Measurements from ENCODE around the gene NFKBIZ.
"Not testable (repeated sequence)": the region's sequence is repeated elsewhere in the genome, so short reads cannot be mapped to it uniquely, and the experiment has no call there.

NFKBIZ gene

DNA sequence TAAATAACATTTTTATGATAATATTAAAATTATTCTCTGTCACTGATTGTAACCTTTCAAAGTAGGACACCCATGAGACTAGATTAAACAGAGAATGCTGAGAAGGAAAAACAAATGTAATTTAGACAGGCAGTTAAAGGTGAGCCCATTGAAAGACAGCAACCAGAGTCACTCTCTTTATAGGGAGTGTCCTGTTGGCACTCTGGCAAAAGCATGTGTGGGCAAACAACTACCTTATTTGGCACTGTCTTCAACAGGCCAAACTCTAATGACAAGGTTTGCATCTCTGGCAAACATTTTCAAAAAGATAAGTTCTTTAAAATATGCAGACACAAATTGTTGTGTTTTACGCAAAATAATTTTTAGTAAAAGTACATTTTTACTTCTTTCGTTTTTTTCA is 29.8 kb downstream of the NFKBIZ start:
- DNase-seq = no peak

DNA sequence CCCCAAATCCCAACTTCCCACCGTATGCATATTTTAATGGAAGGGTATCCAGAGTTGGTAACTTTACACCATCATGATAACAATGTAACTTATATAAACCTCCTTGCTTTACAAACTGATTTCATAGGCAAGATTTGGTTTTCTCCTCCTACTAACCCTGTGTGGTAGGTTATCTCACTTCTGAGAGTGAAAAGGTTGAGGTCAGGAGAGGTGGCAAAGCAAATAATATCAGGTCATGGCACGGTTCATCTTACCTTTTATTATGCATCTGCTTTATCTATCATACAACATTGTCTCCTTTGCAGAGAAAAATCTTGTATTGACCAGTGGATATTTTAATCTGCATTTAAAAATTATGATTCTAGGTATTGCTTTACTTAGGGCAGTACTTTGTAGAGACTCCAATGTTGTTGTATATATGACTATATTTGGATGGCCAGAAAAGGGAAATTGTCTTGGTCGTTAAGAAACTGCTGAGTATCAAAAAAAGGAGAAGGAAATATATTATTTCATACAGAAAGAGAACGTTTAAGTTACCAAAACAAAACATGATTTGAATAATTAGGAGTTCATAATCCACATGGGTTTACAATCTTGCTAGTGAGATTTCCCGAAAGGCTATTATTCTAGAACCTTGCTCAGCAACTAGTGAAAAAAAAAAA is 30.4 kb downstream of the NFKBIZ start:
- DNase-seq = no peak

DNA sequence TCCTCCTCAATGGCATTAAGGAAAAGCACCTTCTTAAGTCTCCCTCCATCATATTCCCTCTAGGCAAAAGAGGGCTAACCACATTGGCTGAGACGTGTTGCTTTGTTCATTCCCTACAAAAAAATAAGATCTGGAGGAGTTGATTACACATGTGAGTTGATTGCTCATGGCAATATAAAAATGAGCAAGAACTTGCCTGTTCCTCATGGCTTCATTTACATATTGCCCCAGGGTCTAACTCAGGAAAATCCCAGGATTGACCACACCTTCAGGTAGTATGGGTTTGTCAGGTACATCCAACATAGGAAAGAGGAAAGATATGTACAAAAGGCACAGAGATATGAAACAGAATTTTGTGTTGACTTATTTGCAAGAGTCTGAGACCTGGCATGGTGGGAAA is 35.5 kb downstream of the NFKBIZ start:
- no peak for DNase-seq

DNA sequence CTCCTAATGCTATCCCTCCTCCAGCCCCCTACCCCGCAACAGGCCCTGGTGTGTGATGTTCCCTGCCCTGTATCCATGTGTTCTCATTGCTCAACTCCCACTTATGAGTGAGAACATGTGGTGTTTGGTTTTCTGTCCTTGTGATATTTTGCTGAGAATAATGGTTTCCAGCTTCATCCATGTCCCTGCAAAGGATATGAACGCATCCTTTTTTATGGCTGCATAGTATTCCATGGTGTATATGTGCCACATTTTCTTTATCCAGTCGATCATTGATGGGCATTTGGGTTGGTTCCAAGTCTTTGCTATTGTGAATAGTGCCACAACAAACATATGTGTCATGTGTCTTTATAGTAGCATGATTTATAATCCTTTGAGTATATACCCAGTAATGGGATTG is 36.3 kb downstream of the NFKBIZ start:
- DNase-seq = not testable (repeated sequence)

DNA sequence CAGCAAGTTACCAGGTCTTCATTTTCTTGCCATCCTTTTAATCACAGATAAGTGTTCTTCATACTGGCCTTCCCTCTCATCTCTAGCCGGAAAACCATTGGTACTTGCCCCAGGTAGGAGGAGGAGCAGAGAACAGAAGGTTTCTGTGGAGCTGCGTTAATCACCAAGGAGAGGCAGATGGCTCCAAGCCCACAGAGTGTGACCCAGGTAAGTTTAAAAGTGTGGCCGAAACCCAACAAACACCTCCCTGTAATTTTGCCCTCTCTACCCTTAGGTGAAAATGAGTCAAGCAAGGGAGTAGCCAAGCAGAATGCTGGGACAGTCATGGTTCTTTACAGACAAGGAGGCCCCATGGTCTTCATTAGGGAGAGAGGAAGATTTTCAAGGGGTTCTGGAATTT is 37.3 kb downstream of the NFKBIZ start:
- no peak for DNase-seq

DNA sequence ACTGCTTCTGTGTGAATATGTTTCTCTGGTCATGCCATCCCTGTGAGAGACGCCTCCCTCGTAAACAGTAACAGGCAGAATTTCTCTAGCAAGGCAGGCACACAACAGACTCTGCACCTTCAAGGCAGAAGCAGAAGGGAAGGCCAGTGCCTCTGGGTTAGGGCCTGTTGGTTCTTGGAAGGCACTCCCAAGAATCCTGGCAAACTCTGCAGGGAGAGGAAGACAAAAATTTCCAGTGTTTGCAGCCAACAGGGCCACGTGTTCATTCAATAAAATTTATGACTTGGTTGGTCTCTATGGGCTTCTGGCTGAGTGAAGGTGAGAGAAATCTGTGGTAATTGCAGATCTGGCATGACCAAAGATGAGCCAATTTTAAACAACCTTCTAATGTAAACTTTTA is 39.3 kb downstream of the NFKBIZ start:
- no peak for DNase-seq

DNA sequence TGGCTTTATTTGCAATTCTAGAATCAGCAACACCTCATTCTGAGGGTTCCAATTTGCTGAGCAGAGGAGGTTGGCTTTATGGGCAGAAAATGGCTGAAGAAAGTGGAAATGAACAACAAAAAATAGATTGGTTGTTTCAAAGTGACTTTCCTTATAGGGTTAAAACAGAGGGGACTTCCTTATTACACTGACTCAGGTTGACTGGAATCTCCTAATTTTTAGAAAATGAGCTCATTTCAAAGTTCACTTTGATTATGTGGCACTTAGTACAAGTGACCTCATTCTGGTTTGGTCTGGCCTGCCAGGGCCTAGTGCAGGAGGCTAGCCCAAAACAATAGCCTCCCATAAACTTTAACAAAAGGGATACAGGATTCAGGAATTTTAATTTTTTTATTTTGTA is 41.4 kb downstream of the NFKBIZ start:
- DNase-seq = no peak

DNA sequence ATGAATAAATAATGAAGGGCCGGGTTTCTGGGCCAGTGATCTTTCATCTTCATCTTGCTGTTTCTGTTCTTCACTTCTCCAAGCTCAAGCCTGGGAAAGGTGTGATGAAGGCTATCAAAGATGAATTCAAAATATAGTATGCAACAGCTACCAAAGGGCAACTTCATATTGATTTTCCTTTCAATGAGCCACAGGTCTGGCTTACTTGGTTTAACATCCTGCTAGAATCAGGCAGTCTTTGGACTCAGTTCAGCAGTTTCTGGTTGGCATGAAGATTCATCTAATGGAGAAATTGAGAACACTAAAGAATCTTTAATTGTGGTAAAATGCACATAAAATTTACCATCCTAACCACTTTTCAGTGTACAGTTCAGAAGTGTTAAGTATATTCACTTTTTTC is 43.3 kb downstream of the NFKBIZ start:
- no peak for DNase-seq

DNA sequence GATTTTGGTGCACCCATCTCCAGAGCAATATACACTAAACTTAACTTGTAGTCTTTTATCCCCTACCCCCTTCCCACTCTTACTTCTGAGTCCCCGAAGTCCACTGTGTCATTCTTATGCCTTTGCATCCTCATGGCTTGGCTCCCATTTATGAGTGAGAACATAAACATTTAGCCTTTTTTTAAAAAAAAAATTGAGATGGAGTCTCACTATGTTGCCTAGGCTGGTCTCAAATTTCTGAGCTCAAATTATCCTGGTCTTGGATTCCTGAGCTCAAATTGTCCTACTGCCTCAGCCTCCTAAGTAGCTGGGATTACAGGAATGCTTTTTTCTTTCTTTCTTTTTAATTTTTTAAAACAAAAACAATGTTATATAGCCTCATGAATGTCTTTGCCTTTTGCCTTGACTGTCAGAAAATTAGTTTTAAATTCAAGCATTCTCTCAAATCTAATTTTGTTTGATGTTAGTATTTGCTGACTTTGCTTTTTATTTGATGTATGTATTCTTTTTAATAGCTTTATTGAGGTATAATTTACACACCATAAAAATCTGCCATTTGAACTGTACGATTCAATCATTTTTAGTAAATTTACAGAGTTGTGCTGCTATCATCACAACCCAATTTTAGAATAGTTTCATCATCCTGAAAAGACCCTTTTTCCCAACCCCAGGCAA is 46.9 kb downstream of the NFKBIZ start:
- no peak for DNase-seq

DNA sequence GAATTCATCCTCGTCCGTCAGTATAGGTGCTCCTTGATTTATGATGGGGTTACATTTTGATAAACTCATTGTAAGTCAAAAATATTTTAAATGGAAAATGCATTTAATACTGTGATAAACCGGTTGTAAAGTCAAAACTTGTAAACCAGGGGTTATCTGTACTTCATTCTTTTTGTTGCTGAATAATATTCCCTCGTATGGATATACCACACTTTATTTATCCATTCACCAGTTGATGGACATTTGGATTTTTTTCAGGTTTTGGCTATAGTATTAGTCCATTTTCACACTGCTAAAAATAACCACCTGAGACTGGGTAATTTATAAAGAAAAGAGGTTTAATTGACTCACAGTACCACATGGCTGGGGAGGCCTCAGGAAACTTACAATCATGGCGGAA is 47.7 kb downstream of the NFKBIZ start:
- DNase-seq = no peak

DNA sequence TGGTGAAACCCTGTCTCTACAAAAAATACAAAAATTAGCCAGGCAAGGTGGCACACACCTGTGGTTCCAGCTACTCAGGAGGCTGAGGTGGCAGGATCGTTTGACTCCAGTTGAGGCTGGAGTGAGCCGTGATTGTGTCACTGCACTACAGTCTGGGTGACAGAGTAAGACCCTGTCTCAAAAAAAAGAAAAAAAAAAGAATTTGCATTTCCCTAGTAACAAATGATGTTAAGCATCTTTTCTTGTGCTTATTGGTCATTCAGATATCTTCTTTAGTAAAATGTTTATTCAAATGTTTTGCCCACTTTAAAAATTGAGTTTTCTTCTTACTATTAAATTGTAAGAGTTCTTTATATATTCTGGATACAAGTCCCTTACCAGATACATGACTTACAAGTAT is 48.7 kb downstream of the NFKBIZ start:
- no peak for DNase-seq

DNA sequence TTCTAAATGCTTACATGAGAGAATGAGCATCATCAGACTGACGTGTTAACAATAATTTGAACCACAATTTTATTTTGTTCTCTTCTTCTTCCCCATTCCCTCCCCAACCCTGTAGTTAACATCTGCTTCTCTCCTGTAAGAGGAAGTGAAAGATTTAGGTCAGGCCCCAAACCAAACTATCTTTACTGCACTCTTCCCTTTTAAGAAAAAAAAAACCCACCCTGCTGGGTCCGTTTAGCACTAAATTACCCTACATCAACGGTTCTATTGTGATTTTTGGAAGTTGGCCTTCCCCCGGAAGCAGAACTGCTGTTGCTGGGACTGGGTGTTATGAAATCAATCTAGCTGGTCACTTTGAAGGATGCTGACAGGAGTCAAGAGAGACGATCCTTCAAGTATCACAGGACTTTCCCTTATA is 49.4 kb downstream of the NFKBIZ start:
- DNase-seq = no peak

DNA sequence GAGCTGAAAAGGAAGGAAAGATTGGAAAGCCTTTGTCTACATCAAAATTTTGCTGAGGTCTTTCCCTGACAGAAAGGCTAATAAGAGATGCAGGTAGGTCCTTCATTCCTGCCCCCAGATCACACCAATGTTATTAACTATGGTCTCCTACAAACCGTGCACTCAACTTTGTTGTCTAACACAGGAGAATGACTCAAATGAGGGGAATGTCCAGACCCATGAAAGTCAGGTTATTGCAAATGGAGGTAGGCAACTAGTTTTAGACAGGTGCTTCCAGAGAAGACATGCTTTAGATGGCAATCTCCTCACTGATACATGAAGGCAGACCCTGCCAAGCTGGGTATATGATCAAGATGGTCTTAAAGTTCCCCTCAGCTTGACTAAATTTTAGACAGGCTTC is 51.0 kb downstream of the NFKBIZ start:
- DNase-seq = no peak

DNA sequence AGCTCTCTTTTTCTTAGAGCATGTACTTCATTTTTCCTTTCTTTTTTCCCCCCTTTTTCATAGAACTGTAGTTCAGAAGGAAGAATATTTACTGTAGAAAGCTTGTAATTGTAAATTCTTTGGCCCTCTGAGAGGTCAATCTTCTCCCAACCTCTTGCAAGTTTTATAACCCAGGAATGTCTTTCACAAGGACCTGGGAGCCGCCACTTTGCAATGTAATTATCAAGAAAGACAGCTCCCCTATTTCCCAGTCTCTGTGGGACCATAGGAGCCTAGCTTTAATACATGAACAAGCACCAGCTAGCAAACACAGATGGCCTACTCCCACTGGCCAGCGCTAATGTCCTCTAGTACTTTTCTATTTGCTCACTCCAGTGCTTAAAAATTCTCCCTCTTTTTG is 51.4 kb downstream of the NFKBIZ start:
- DNase-seq = no peak

DNA sequence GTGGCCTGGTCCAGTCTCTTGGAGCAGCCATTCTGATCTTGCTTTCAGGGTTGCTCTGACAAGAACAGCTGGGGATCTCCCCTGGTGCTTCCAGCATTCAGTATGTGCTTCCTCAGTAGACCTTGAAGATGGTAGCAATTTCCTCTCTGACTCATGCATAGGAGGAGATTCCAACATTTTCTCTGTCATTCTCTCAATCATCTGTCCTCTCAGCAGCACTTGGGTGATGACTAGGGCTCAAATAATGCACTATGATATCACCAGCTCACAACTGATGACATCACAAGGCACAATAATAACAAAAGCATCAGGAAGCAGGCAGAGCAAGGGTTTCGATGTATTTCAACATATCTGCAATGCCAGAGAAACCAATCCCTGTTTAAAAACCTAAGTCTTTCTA is 52.7 kb downstream of the NFKBIZ start:
- no peak for DNase-seq

DNA sequence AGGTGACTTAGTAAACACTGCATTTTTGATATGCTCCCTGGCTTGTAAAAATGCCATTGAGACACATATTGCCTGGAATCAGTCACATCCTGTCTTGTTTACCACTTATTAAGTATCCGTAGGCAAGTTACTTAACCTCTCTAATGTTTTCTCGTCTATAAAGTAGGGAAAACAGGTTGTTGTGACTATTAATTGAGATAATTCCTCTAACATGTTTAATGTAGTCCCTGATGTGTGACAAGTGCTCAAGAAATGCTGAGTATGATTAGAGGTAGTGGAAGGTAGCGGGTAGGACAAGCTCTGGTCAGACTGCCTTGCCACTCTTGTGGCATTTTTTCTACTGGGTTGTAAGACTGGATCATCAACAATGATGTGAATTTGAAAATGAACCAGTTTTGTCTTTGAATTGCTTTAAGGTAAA is 54.1 kb downstream of the NFKBIZ start:
- no peak for DNase-seq

DNA sequence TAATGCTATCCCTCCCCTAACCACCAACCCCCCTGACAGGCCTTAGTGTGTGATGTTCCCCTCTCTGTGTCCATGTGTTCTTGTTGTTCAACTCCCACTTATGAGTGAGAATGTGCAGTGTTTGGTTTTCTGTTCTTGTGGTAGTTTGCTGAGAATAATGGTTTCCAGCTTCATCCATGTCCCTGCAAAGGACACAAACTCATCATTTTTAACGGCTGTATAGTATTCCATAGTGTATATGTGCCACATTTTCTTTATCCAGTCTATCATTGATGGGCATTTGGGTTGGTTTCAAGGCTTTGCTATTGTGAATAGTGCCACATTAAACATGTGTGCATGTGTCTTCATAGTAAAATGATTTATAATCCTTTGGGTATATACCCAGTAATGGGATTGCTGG is 56.3 kb downstream of the NFKBIZ start:
- not testable (repeated sequence) for DNase-seq
